HepG2 (cell line): Measurements from ENCODE around the gene RTEL1. TPM values are rescaled to one million over a fixed set of nuclear protein-coding genes. Genes with fewer than 3 reads are reported as not detected.
A peak's percentile ranks its signal among the peaks of the same experiment; 100 is the strongest.

Experiments
- CHD4 ChIP-seq: fragments of 200-600 bp; sonication (generic); IDR thresholded peaks from 2 replicates; pipeline ENCODE4 v1.7.0; 2017; ENCODE audit warnings: mild to moderate bottlenecking, low read length, borderline replicate concordance
- DZIP1 ChIP-seq: sonication (generic); formaldehyde crosslinking; IDR thresholded peaks from 2 replicates; pipeline ENCODE4 v1.5.0; 2020; ENCODE audit warnings: mild to moderate bottlenecking, missing genetic modification reagents
- EEA1 ChIP-seq: sonication (generic); formaldehyde crosslinking; IDR thresholded peaks from 2 replicates; pipeline ENCODE4 v1.5.1; 2020; ENCODE audit warnings: mild to moderate bottlenecking, missing genetic modification reagents, borderline replicate concordance
- IRF2 ChIP-seq: IDR thresholded peaks from 2 replicates; pipeline ENCODE4 v1.6.1; 2018; ENCODE audit warnings: missing genetic modification reagents, missing compliant biosample characterization
- KDM5A ChIP-seq: fragments of 200-600 bp; sonication (generic); IDR thresholded peaks from 2 replicates; pipeline ENCODE4 v1.7.0; 2018; ENCODE audit warnings: antibody characterized with exemption, mild to moderate bottlenecking, low read length, borderline replicate concordance
- KLF16 ChIP-seq, 2 experiments: sonication (generic) in 1 of 2; formaldehyde crosslinking in 1 of 2; IDR thresholded peaks; 2 replicates each; pipeline versions ENCODE4 v1.6.1 to v1.8.0; 2016 to 2023; ENCODE audit warnings: missing genetic modification reagents in 2 of 2, missing compliant biosample characterization in 1 of 2
- PCBP2 ChIP-seq: fragments of 200-400 bp; formaldehyde crosslinking; optimal IDR thresholded peaks from 2 replicates; pipeline ENCODE3; 2018; ENCODE audit warnings: low read length, low read depth; ENCODE audit not compliant: poor library complexity, severe bottlenecking
- POLR2G ChIP-seq: fragments of 200-400 bp; formaldehyde crosslinking; IDR thresholded peaks from 2 replicates; pipeline ENCODE4 v1.6.1; 2018; ENCODE audit warnings: mild to moderate bottlenecking, low read depth, low read length, moderate library complexity
- RBM22 ChIP-seq: fragments of 200-400 bp; formaldehyde crosslinking; optimal IDR thresholded peaks from 2 replicates; pipeline ENCODE3; 2017; ENCODE audit warnings: mild to moderate bottlenecking, low read length, moderate library complexity
- SNAI1 ChIP-seq: sonication (generic); formaldehyde crosslinking; IDR thresholded peaks from 2 replicates; pipeline ENCODE4 v1.5.0; 2020; ENCODE audit warnings: mild to moderate bottlenecking, missing genetic modification reagents, borderline replicate concordance
- SPEN ChIP-seq: sonication (generic); formaldehyde crosslinking; IDR thresholded peaks from 2 replicates; pipeline ENCODE4 v1.5.1; 2020; ENCODE audit warnings: low read depth, mild to moderate bottlenecking, missing genetic modification reagents
- ZC3H13 ChIP-seq: sonication (generic); formaldehyde crosslinking; IDR thresholded peaks from 2 replicates; pipeline ENCODE4 v1.8.1; 2023; ENCODE audit warnings: mild to moderate bottlenecking, missing genetic modification reagents, moderate library complexity
- ZNF101 ChIP-seq: sonication (generic); formaldehyde crosslinking; IDR thresholded peaks from 2 replicates; pipeline ENCODE4 v1.4.0; 2020; ENCODE audit warnings: mild to moderate bottlenecking, low read depth, missing genetic modification reagents, borderline replicate concordance
- ZNF143 ChIP-seq: sonication (generic); formaldehyde crosslinking; IDR thresholded peaks from 2 replicates; pipeline ENCODE4 v1.4.0; 2020; ENCODE audit warnings: missing genetic modification reagents
- ZNF468 ChIP-seq: sonication (generic); formaldehyde crosslinking; IDR thresholded peaks from 2 replicates; pipeline ENCODE4 v1.8.0; 2022; ENCODE audit warnings: mild to moderate bottlenecking, moderate library complexity, missing genetic modification reagents
- ZNF615 ChIP-seq: sonication (generic); formaldehyde crosslinking; IDR thresholded peaks from 2 replicates; pipeline ENCODE4 v1.5.0; 2020; ENCODE audit warnings: mild to moderate bottlenecking, missing genetic modification reagents, borderline replicate concordance
- ZNF788 ChIP-seq: sonication (generic); formaldehyde crosslinking; IDR thresholded peaks from 2 replicates; pipeline ENCODE4 v1.5.0; 2020; ENCODE audit warnings: mild to moderate bottlenecking, missing genetic modification reagents, borderline replicate concordance
- polyA plus RNA-seq, 8 experiments: library from polyadenylated mRNA; depleted of rRNA in 3 of 8; stranded (reverse) in 7 of 8; unstranded in 1 of 8; fragments of >200 nt; fragmentation: Illumina TruSeq in 4 of 8; extraction: Trizol in 4 of 8; gene quantifications; 2 replicates each; pipeline versions ENCODE4 v1.2.1 to v1.2.3, GENCODE V29; 2011 to 2016; ENCODE audit warnings: low read depth in 4 of 8, missing spikeins in 1 of 8, mixed read lengths in 1 of 8; ENCODE audit not compliant: insufficient read depth in 1 of 8
- total RNA-seq, 5 experiments: library from RNA; depleted of rRNA; stranded (reverse); fragments of >200 nt; fragmentation: Illumina TruSeq; extraction: Trizol; gene quantifications; 2 replicates each; pipeline ENCODE4 v1.2.3, GENCODE V29; 2016; ENCODE audit warnings: low read depth in 1 of 5
- TF ChIP-seq, protein P1 (sequence below): sonication (generic); formaldehyde crosslinking; IDR thresholded peaks from 2 replicates; pipeline ENCODE4 v1.4.0; 2020; ENCODE audit warnings: missing genetic modification reagents, borderline replicate concordance
- TF ChIP-seq, protein P2 (sequence below): sonication (generic); formaldehyde crosslinking; IDR thresholded peaks from 2 replicates; pipeline ENCODE4 v1.5.0; 2020; ENCODE audit warnings: mild to moderate bottlenecking, missing genetic modification reagents
- TF ChIP-seq, protein P3 (sequence below): sonication (generic); formaldehyde crosslinking; IDR thresholded peaks from 2 replicates; pipeline ENCODE4 v1.4.0; 2020; ENCODE audit warnings: missing genetic modification reagents; ENCODE audit errors: not compliant biosample characterization
- TF ChIP-seq, protein P4 (sequence below): sonication (generic); formaldehyde crosslinking; IDR thresholded peaks from 2 replicates; pipeline ENCODE4 v1.8.0; 2022; ENCODE audit warnings: mild to moderate bottlenecking, missing genetic modification reagents, moderate library complexity

The RTEL1 gene
- total and polyA plus RNA-seq, 2 of the 13 experiments (the other 11 are each of a cell fraction or from before 2014, with no cell fraction given), result 21.8 to 36.4 TPM

DNA sequence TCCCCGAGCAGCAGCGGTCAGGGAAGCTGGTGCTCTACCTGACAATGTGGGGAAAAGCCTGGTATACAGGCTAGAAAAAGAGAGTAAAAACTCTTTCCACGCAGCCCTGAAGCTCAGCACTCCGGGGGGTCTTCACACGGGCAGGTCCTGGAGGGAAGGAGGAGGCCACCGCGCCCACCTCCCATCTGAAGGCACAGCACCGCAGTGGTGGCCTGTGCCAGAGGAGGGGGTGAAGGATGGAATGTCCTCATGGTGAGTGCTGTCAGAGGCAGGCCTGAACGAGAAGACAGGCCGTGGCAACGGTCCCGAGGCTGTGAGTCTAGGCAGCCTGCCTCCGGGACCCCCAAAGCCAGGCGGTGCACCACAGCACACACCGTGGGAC lies 87.3 kb downstream of the RTEL1 start (continued):
- TF ChIP-seq KLF16 (CRISPR knock-in tag; IDR thresholded peaks at IDR 0.05) (peak in 1 of 2 experiments; percentile 45; a peak in 1 of 4 replicates), SNAI1 (CRISPR knock-in tag) (no peak), SPEN (CRISPR knock-in tag) (no peak), ZNF615 (CRISPR knock-in tag) (no peak), ZNF101 (CRISPR knock-in tag) (no peak), CHD4 (no peak), ZNF788 (CRISPR knock-in tag) (peak; percentile 3; the same call in 1 of the 2 replicates), DZIP1 (no peak), POLR2G (peak; percentile 17), ZC3H13 (CRISPR knock-in tag) (no peak), ZNF143 (no peak), ZNF468 (CRISPR knock-in tag) (no peak), IRF2 (no peak), PCBP2 (no peak), RBM22 (peak; percentile 82), KDM5A (no peak), EEA1 (CRISPR knock-in tag) (no peak)
- TF ChIP-seq, protein P1, sequence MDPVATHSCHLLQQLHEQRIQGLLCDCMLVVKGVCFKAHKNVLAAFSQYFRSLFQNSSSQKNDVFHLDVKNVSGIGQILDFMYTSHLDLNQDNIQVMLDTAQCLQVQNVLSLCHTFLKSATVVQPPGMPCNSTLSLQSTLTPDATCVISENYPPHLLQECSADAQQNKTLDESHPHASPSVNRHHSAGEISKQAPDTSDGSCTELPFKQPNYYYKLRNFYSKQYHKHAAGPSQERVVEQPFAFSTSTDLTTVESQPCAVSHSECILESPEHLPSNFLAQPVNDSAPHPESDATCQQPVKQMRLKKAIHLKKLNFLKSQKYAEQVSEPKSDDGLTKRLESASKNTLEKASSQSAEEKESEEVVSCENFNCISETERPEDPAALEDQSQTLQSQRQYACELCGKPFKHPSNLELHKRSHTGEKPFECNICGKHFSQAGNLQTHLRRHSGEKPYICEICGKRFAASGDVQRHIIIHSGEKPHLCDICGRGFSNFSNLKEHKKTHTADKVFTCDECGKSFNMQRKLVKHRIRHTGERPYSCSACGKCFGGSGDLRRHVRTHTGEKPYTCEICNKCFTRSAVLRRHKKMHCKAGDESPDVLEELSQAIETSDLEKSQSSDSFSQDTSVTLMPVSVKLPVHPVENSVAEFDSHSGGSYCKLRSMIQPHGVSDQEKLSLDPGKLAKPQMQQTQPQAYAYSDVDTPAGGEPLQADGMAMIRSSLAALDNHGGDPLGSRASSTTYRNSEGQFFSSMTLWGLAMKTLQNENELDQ (CRISPR knock-in tag), result 0 out of 2 replicates have a peak, but pooled peaks have one; percentile 37
- TF ChIP-seq, protein P2, sequence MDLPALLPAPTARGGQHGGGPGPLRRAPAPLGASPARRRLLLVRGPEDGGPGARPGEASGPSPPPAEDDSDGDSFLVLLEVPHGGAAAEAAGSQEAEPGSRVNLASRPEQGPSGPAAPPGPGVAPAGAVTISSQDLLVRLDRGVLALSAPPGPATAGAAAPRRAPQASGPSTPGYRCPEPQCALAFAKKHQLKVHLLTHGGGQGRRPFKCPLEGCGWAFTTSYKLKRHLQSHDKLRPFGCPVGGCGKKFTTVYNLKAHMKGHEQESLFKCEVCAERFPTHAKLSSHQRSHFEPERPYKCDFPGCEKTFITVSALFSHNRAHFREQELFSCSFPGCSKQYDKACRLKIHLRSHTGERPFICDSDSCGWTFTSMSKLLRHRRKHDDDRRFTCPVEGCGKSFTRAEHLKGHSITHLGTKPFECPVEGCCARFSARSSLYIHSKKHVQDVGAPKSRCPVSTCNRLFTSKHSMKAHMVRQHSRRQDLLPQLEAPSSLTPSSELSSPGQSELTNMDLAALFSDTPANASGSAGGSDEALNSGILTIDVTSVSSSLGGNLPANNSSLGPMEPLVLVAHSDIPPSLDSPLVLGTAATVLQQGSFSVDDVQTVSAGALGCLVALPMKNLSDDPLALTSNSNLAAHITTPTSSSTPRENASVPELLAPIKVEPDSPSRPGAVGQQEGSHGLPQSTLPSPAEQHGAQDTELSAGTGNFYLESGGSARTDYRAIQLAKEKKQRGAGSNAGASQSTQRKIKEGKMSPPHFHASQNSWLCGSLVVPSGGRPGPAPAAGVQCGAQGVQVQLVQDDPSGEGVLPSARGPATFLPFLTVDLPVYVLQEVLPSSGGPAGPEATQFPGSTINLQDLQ (CRISPR knock-in tag), result 0 out of 2 replicates have a peak, but pooled peaks have one; percentile 29
- TF ChIP-seq, protein P3, sequence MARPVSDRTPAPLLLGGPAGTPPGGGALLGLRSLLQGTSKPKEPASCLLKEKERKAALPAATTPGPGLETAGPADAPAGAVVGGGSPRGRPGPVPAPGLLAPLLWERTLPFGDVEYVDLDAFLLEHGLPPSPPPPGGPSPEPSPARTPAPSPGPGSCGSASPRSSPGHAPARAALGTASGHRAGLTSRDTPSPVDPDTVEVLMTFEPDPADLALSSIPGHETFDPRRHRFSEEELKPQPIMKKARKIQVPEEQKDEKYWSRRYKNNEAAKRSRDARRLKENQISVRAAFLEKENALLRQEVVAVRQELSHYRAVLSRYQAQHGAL (CRISPR knock-in tag), result no peak
- TF ChIP-seq, protein P4, sequence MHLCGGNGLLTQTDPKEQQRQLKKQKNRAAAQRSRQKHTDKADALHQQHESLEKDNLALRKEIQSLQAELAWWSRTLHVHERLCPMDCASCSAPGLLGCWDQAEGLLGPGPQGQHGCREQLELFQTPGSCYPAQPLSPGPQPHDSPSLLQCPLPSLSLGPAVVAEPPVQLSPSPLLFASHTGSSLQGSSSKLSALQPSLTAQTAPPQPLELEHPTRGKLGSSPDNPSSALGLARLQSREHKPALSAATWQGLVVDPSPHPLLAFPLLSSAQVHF (CRISPR knock-in tag), result no peak
